HepG2 (cell line): Measurements from ENCODE around the gene NDUFB6. TPM values are rescaled to one million over a fixed set of nuclear protein-coding genes. Genes with fewer than 3 reads are reported as not detected.

ENCODE experiments used
- ATAC-seq: fragments of 200-7000 bp; cut with Tn5 transposase; 3 replicates; pipeline ENCODE4 v1.9.1; 2020; ENCODE audit warnings: mild to moderate bottlenecking, moderate library complexity
- BruUV-seq: library from RNA; stranded (reverse); fragments of 400-500 nt; replicated peaks from 2 replicates; lab custom pipeline; 2021; lab: Mats Ljungman, UMichigan
- CTCF ChIA-PET: fragments of 300-600 bp; formaldehyde crosslinking; extraction: SDS; loops from one replicate; lab custom pipeline; 2021; ENCODE audit warnings: low total read pairs, inconsistent platforms, low intra/inter-chr PET ratio; lab: Yijun Ruan, JAX
- POLR2A ChIA-PET: fragments of 350-600 bp; sonication (Branson Sonifier 250); formaldehyde crosslinking; loops from one replicate; lab custom pipeline; 2020; ENCODE audit warnings: antibody characterized with exemption, inconsistent platforms; lab: Yijun Ruan, JAX
- DNase-seq: peaks from one replicate; pipeline ENCODE4 v3.0.0-alpha.2; 2015; ENCODE audit warnings: low spot score
- FAIRE-seq: peaks from 3 replicates; lab custom pipeline; 2011; peaks lifted over from hg19 to GRCh38; lab: Jason Lieb, UNC
- H2AFZ ChIP-seq: one replicate; pipeline ENCODE4 v1.6.1; 2011; ENCODE audit warnings: low read length, inconsistent platforms
- H3K27ac ChIP-seq: fragments of 300-600 bp; 3 replicates; pipeline ENCODE4 v1.8.0; 2011; ENCODE audit warnings: mixed run types, mild to moderate bottlenecking, mixed read lengths, low read length, inconsistent platforms; ENCODE audit not compliant: insufficient read depth; ENCODE audit errors: extremely low read length
- H3K27me3 ChIP-seq, 2 experiments: fragments of 200-600 bp in 1 of 2; 2 replicates in 1 of 2; 3 replicates in 1 of 2; pipeline versions ENCODE4 v1.6.0 to v1.8.0; 2011; ENCODE audit warnings: low read length in 2 of 2, mild to moderate bottlenecking in 2 of 2, moderate library complexity in 2 of 2, inconsistent platforms in 1 of 2; ENCODE audit not compliant: insufficient read depth in 2 of 2, control insufficient read depth in 1 of 2
- H3K36me3 ChIP-seq, 2 experiments: fragments of 200-600 bp in 1 of 2; replicated peaks in 1 of 2; 2 replicates in 1 of 2; 3 replicates in 1 of 2; pipeline versions ENCODE4 v1.5.1 to v1.8.0; 2011; ENCODE audit warnings: low read length in 2 of 2, inconsistent platforms in 1 of 2; ENCODE audit not compliant: insufficient read depth in 2 of 2, control insufficient read depth in 1 of 2
- H3K4me1 ChIP-seq: 2 replicates; pipeline ENCODE4 v1.5.1; 2012; ENCODE audit warnings: low read length, inconsistent platforms; ENCODE audit not compliant: insufficient read depth
- H3K4me2 ChIP-seq: 2 replicates; pipeline ENCODE4 v1.6.0; 2011; ENCODE audit warnings: low read depth, low read length, inconsistent platforms
- H3K4me3 ChIP-seq, 3 experiments: fragments of 200-600 bp in 1 of 3; sonication (generic), shearing (Covaris generic) in 1 of 3; replicated peaks in 1 of 3; 2 replicates each; pipeline ENCODE4 v1.5.1; 2011 to 2016; ENCODE audit warnings: low read length in 3 of 3, inconsistent platforms in 2 of 3, low read depth in 2 of 3, mild to moderate bottlenecking in 2 of 3, control low read depth in 1 of 3, mixed read lengths in 1 of 3; ENCODE audit not compliant: insufficient read depth in 1 of 3
- H3K79me2 ChIP-seq: one replicate; pipeline ENCODE4 v1.6.1; 2011; ENCODE audit warnings: low read length, inconsistent platforms; ENCODE audit not compliant: insufficient read depth
- H3K9ac ChIP-seq: 2 replicates; pipeline ENCODE4 v1.6.0; 2011; ENCODE audit warnings: mild to moderate bottlenecking, low read depth, low read length, inconsistent platforms; ENCODE audit not compliant: insufficient read depth
- H3K9me3 ChIP-seq: 2 replicates; pipeline ENCODE4 v1.5.1; 2012; ENCODE audit warnings: mild to moderate bottlenecking, low read length
- H4K20me1 ChIP-seq: 2 replicates; pipeline ENCODE4 v1.6.0; 2011; ENCODE audit warnings: inconsistent platforms, mild to moderate bottlenecking, low read length, moderate library complexity; ENCODE audit not compliant: insufficient read depth
- GATAD1 ChIP-seq: IDR thresholded peaks from 2 replicates; pipeline ENCODE4 v1.6.1; 2016; ENCODE audit warnings: missing genetic modification reagents, missing compliant biosample characterization
- HMG20A ChIP-seq: IDR thresholded peaks from 2 replicates; pipeline ENCODE4 v1.6.1; 2016; ENCODE audit warnings: borderline replicate concordance
- HOMEZ ChIP-seq: IDR thresholded peaks from 2 replicates; pipeline ENCODE4 v1.6.1; 2016; ENCODE audit warnings: low read depth
- IRF2 ChIP-seq: IDR thresholded peaks from 2 replicates; pipeline ENCODE4 v1.6.1; 2018; ENCODE audit warnings: missing genetic modification reagents, missing compliant biosample characterization
- IRX3 ChIP-seq: sonication (generic); formaldehyde crosslinking; IDR thresholded peaks from 2 replicates; pipeline ENCODE4 v1.8.1; 2023; ENCODE audit warnings: mild to moderate bottlenecking, low read depth, missing genetic modification reagents, borderline replicate concordance
- NAIF1 ChIP-seq: sonication (generic); formaldehyde crosslinking; IDR thresholded peaks from 2 replicates; pipeline ENCODE4 v1.5.0; 2020; ENCODE audit warnings: mild to moderate bottlenecking, missing genetic modification reagents, borderline replicate concordance
- NR2C2 ChIP-seq: sonication (generic); formaldehyde crosslinking; IDR thresholded peaks from 2 replicates; pipeline ENCODE4 v1.4.0; 2020; ENCODE audit warnings: missing genetic modification reagents, mild to moderate bottlenecking, moderate library complexity, borderline replicate concordance
- PHB2 ChIP-seq: fragments of 450-650 bp; IDR thresholded peaks from 2 replicates; pipeline ENCODE4 v1.6.1; 2018; ENCODE audit not compliant: partially characterized antibody
- RAD21 ChIP-seq: fragments of 450-650 bp; formaldehyde crosslinking; IDR thresholded peaks from 2 replicates; pipeline ENCODE4 v1.5.0; 2020; ENCODE audit warnings: mild to moderate bottlenecking
- RXRA ChIP-seq: sonication (generic); formaldehyde crosslinking; IDR thresholded peaks from 2 replicates; pipeline ENCODE4 v1.5.1; 2020; ENCODE audit warnings: missing genetic modification reagents
- RXRB ChIP-seq: IDR thresholded peaks from 2 replicates; pipeline ENCODE4 v1.6.1; 2016; ENCODE audit warnings: borderline replicate concordance, missing genetic modification reagents, missing compliant biosample characterization
- SMC3 ChIP-seq: IDR thresholded peaks from 2 replicates; pipeline ENCODE4 v1.6.1; 2011; ENCODE audit warnings: low read length, improper control_type of control experiment
- SMYD3 ChIP-seq: sonication (generic); formaldehyde crosslinking; IDR thresholded peaks from 2 replicates; pipeline ENCODE4 v1.8.1; 2023; ENCODE audit warnings: mild to moderate bottlenecking, missing genetic modification reagents
- ZBTB26 ChIP-seq: IDR thresholded peaks from 2 replicates; pipeline ENCODE4 v1.6.1; 2016; ENCODE audit warnings: missing compliant biosample characterization, missing genetic modification reagents, borderline replicate concordance
- ZNF382 ChIP-seq: sonication (generic); formaldehyde crosslinking; IDR thresholded peaks from 2 replicates; pipeline ENCODE4 v1.5.0; 2020; ENCODE audit warnings: missing genetic modification reagents, mild to moderate bottlenecking, borderline replicate concordance
- WGBS: methylation state at CpG from one replicate; pipeline ENCODE4 v1.1.6; 2017; ENCODE audit warnings: low lambda C conversion rate; 5-methylcytosine and 5-hydroxymethylcytosine counted together
- in situ Hi-C: cut with HindIII; loops from 2 replicates; pipeline ENCODE4 v1.10.0; 2017; ENCODE audit warnings: low pct_unique_long_range_greater_than_20kb; ENCODE audit not compliant: extremely low pct_ligation_motif_present
- intact Hi-C: fragments of 100-400 bp; cut with micrococcal nuclease; formaldehyde crosslinking; loops from one replicate; pipeline ENCODE4 v1.10.0; 2022; ENCODE audit not compliant: unreplicated experiment
- polyA plus RNA-seq, 8 experiments: library from polyadenylated mRNA; depleted of rRNA in 3 of 8; stranded (reverse) in 7 of 8; unstranded in 1 of 8; fragments of >200 nt; fragmentation: Illumina TruSeq in 4 of 8; extraction: Trizol in 4 of 8; gene quantifications; 2 replicates each; pipeline versions ENCODE4 v1.2.1 to v1.2.3, GENCODE V29; 2011 to 2016; ENCODE audit warnings: low read depth in 4 of 8, missing spikeins in 1 of 8, mixed read lengths in 1 of 8; ENCODE audit not compliant: insufficient read depth in 1 of 8
- total RNA-seq, 5 experiments: library from RNA; depleted of rRNA; stranded (reverse); fragments of >200 nt; fragmentation: Illumina TruSeq; extraction: Trizol; gene quantifications; 2 replicates each; pipeline ENCODE4 v1.2.3, GENCODE V29; 2016; ENCODE audit warnings: low read depth in 1 of 5
- TF ChIP-seq, protein P1 (sequence below): sonication (generic); formaldehyde crosslinking; IDR thresholded peaks from 2 replicates; pipeline ENCODE4 v1.5.0; 2020; ENCODE audit warnings: mild to moderate bottlenecking, missing genetic modification reagents

NDUFB6 gene
- total and polyA plus RNA-seq, 2 of the 13 experiments (the other 11 are each of a cell fraction or from before 2014, with no cell fraction given), result 31.2 to 81.9 TPM

- FAIRE-seq, result peak; percentile 51
- Histone ChIP-seq H3K9me3 (no peaks in the 10 kb centered on the region), H3K4me1 (peaks cover 24% of the 10 kb centered on the region), H3K4me2 (peak overlapping the region; percentile 81), H3K4me3 (peak overlapping the region; percentile 81 to 95 (median 83)), H3K9ac (peak overlapping the region; percentile 77), H3K27ac (peak overlapping the region; percentile 77), H3K36me3 (peaks cover 3 to 17% of the 10 kb centered on the region in 2 experiments; a peak in 3 of 5 replicates), H3K79me2 (peaks cover 32% of the 10 kb centered on the region), H4K20me1 (no peaks in the 10 kb centered on the region), H2AFZ (peak overlapping the region; percentile 57), H3K27me3 (no peaks in the 10 kb centered on the region; a peak in 1 of 5 replicates)
- in situ Hi-C loops, result loop anchor here (5.0 kb wide), 1 partner anchor 190 kb away; the partner anchor contains the start of gene ACO1
- WGBS, result 2% methylated on average over 16 of the region's 17 CpGs
- intact Hi-C loops, result loop anchor here (1.0 to 2.0 kb wide), 4 partner anchors 46 to 193 kb away; partner anchors contain the start of gene RIGI
- DNase-seq, result peak; percentile 83
- ATAC-seq, result peak; percentile 96
- ChIA-PET CTCF (interaction anchor here (1.1 to 3.8 kb wide), 4 partner anchors 22 to 196 kb away, joined by 3 to 52 read pairs (median 4); no protein-coding TSS in a partner anchor), POLR2A (interaction anchor here (0.8 to 2.8 kb wide), 5 partner anchors 21 to 193 kb away, joined by 4 to 36 read pairs (median 7); partner anchors contain the start of genes ACO1, RIGI, SMIM27 and TOPORS)
- BruUV-seq, result TSS peak; percentile 72
- TF ChIP-seq PHB2, result no peak
- TF ChIP-seq ZBTB26 (CRISPR knock-in tag), result no peak
- TF ChIP-seq NAIF1 (CRISPR knock-in tag), result 0 out of 2 replicates have a peak, but pooled peaks have one; percentile 15
- TF ChIP-seq IRX3, result no peak
- no peak for TF ChIP-seq RXRA (CRISPR knock-in tag)
- peak; percentile 27; the same call in 1 of the 2 replicates for TF ChIP-seq HOMEZ (CRISPR knock-in tag)
- peak; percentile 51; the same call in 1 of the 2 replicates for TF ChIP-seq SMYD3 (CRISPR knock-in tag)
- no peak for TF ChIP-seq RXRB (CRISPR knock-in tag)
- 0 out of 2 replicates have a peak, but pooled peaks have one; percentile 13 for TF ChIP-seq HMG20A (CRISPR knock-in tag)
- TF ChIP-seq ZNF382 (CRISPR knock-in tag), result no peak
- TF ChIP-seq, protein P1, sequence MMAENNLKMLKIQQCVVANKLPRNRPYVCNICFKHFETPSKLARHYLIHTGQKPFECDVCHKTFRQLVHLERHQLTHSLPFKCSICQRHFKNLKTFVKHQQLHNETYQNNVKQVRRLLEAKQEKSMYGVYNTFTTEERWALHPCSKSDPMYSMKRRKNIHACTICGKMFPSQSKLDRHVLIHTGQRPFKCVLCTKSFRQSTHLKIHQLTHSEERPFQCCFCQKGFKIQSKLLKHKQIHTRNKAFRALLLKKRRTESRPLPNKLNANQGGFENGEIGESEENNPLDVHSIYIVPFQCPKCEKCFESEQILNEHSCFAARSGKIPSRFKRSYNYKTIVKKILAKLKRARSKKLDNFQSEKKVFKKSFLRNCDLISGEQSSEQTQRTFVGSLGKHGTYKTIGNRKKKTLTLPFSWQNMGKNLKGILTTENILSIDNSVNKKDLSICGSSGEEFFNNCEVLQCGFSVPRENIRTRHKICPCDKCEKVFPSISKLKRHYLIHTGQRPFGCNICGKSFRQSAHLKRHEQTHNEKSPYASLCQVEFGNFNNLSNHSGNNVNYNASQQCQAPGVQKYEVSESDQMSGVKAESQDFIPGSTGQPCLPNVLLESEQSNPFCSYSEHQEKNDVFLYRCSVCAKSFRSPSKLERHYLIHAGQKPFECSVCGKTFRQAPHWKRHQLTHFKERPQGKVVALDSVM (CRISPR knock-in tag), result peak; percentile 32; the same call in 1 of the 2 replicates
- TF ChIP-seq IRF2, result peak; percentile 66
- peak; percentile 79 for TF ChIP-seq SMC3
- TF ChIP-seq RAD21 (CRISPR knock-in tag), result peak; percentile 26; the same call in 1 of the 2 replicates
- no peak for TF ChIP-seq NR2C2 (CRISPR knock-in tag)
- peak; percentile 63; the same call in 1 of the 2 replicates for TF ChIP-seq GATAD1 (CRISPR knock-in tag)
These were observed 725 bp downstream of the NDUFB6 start for GRCh38 chr9:32571969-32572899.
